ENCODE measurements around the gene KCNIP1. TPM values are rescaled to one million over a fixed set of nuclear protein-coding genes. Genes with fewer than 3 reads are reported as not detected.

KCNIP1 gene
- total RNA-seq, 2 donors from 2014 or later, result 0.52 to 0.99 TPM

DNA sequence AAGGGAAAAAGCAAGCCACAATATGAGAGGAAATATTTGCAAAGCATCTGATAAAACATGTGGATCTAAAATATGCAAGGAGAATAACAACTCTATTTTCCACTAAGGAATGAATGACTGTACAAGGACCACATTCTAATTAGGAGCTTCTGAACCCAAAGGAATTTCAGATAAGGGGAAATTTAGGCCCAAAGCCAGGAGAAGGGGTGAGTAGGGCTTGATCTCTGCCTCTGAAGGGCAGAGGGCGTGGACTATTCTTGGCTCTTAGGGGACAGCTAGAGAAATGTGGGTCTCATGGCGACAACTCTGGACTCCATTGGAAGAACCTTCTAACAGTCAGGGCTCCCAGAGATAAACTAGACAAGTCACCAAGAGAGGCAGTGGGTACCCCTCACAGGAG is 147.0 kb downstream of the KCNIP1 start:
- H3K4me1 ChIP-seq, result no peaks in the 10 kb centered on the region
- intact Hi-C loops (cut with DNase I), result no loop called here
- no peaks in the 10 kb centered on the region for H3K27me3 ChIP-seq
- no peaks in the 10 kb centered on the region for H3K9me3 ChIP-seq
- H3K4me3 ChIP-seq, result no peak overlapping the region
- DNase-seq (no peak), ATAC-seq (no peak)
- WGBS, 2 donors, result 60 to 75% methylated on average over 2 of the region's 2 CpGs
- no peak overlapping the region for H3K27ac ChIP-seq
- TF ChIP-seq, protein P1, sequence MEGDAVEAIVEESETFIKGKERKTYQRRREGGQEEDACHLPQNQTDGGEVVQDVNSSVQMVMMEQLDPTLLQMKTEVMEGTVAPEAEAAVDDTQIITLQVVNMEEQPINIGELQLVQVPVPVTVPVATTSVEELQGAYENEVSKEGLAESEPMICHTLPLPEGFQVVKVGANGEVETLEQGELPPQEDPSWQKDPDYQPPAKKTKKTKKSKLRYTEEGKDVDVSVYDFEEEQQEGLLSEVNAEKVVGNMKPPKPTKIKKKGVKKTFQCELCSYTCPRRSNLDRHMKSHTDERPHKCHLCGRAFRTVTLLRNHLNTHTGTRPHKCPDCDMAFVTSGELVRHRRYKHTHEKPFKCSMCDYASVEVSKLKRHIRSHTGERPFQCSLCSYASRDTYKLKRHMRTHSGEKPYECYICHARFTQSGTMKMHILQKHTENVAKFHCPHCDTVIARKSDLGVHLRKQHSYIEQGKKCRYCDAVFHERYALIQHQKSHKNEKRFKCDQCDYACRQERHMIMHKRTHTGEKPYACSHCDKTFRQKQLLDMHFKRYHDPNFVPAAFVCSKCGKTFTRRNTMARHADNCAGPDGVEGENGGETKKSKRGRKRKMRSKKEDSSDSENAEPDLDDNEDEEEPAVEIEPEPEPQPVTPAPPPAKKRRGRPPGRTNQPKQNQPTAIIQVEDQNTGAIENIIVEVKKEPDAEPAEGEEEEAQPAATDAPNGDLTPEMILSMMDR (IDR thresholded peaks at IDR 0.05), result no peak
- no peak for TF ChIP-seq POLR2A (IDR thresholded peaks at IDR 0.05)
- no peaks in the 10 kb centered on the region for H3K36me3 ChIP-seq (replicated peaks in 1 of 2; ENCODE audit: insufficient read depth in 1 of 2, low read depth in 2 of 2)

DNA sequence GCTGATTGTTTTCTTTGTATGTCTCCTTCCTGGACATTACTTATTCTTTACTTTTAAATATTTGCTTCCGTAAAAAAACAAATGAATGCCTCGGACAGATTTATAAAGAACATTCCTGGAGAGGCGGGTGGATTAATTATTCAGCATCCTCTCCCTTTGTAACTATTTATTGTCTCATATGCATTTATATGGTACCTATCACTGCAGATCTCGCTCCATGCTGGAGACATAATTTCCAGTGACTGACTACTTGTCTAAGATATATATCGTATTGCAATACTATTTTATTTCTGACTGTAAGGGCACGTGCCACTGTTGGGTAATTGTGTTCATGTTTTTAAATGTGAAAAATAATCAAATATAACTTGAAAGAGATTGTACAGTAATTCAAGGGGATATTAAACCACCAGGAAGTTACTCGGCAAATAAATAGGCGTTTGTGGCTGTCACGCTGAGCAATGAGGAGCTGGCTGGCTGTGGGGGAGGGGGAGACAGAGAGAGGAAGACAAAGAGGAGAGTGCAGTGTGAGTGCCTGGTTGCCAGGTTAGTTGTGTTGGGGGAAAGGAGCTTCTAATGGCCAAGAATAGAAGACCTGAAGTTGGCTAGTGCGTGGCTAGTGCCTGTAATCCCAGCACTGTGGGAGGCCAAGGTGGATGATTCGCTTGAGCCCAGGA is 147.9 kb downstream of the KCNIP1 start:
- 57 to 58% methylated on average over 11 of the region's 11 CpGs for WGBS, 2 donors
- DNase-seq (no peak), ATAC-seq (no peak)
- no peaks in the 10 kb centered on the region for H3K4me1 ChIP-seq
- H3K27me3 ChIP-seq, result no peaks in the 10 kb centered on the region
- intact Hi-C loops (cut with DNase I), result no loop called here
- no peaks in the 10 kb centered on the region for H3K9me3 ChIP-seq
- no peaks in the 10 kb centered on the region for H3K36me3 ChIP-seq (replicated peaks in 1 of 2; ENCODE audit: insufficient read depth in 1 of 2, low read depth in 2 of 2)
- H3K4me3 ChIP-seq, result no peak overlapping the region
- TF ChIP-seq, protein P1 (IDR thresholded peaks at IDR 0.05), result no peak
- TF ChIP-seq POLR2A (IDR thresholded peaks at IDR 0.05), result no peak
- no peak overlapping the region for H3K27ac ChIP-seq

DNA sequence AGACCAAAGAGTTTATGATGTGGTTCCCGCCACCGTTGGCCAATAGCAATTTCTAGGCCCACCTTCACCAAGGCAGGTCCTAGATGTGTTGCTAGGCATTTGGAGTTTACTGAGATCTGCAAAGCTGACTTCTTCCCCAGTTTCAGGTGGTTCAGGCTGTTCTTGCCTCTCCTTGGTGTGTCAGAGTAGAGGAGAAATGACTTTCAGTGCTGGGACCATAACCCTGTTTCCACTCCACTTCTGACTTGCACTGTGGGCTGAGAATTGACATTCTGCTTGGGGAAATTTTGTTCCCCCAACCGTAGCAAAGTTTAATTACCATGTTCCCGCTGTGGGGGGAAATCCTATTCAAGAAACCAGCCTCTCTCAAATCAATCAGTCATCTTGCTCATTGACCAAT is 151.7 kb downstream of the KCNIP1 start:
- Histone ChIP-seq H3K36me3 (replicated peaks in 1 of 2; ENCODE audit: insufficient read depth in 1 of 2, low read depth in 2 of 2) (no peaks in the 10 kb centered on the region), H3K27me3 (no peaks in the 10 kb centered on the region), H3K27ac (no peak overlapping the region), H3K9me3 (no peaks in the 10 kb centered on the region), H3K4me3 (no peak overlapping the region), H3K4me1 (no peaks in the 10 kb centered on the region)
- WGBS, 2 donors, result 81 to 86% methylated on average over 4 of the region's 4 CpGs
- DNase-seq (no peak), ATAC-seq (no peak)
- TF ChIP-seq POLR2A (IDR thresholded peaks at IDR 0.05), result no peak
- TF ChIP-seq, protein P1 (IDR thresholded peaks at IDR 0.05), result no peak
- intact Hi-C loops (cut with DNase I), result no loop called here

DNA sequence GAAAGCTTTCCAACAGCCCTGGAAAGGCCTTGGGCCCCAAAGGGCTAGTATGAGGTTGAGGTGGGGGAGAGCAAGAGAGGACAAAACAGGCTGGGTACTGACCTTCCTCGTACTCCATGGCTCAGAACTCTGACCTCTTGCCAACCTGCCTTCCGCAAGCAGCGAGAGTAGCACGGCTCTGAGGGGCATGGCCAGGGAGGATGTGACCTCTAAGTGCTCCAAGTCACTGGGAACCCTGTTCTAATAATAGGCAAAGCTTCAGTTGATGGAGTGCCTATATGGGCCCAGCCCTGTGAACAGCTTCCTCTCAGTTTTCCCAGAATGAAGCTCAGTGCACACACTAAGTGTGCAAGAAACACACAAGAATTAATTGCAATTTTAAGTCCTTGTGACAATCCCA is 152.1 kb downstream of the KCNIP1 start:
- DNase-seq (no peak), ATAC-seq (no peak)
- H3K9me3 ChIP-seq, result no peaks in the 10 kb centered on the region
- H3K27ac ChIP-seq, result no peak overlapping the region
- H3K27me3 ChIP-seq, result no peaks in the 10 kb centered on the region
- no peak overlapping the region for H3K4me3 ChIP-seq
- 76 to 83% methylated on average over 4 of the region's 4 CpGs for WGBS, 2 donors
- no peaks in the 10 kb centered on the region for H3K36me3 ChIP-seq (replicated peaks in 1 of 2; ENCODE audit: insufficient read depth in 1 of 2, low read depth in 2 of 2)
- no peak for TF ChIP-seq POLR2A (IDR thresholded peaks at IDR 0.05)
- intact Hi-C loops (cut with DNase I), result no loop called here
- H3K4me1 ChIP-seq, result no peaks in the 10 kb centered on the region

DNA sequence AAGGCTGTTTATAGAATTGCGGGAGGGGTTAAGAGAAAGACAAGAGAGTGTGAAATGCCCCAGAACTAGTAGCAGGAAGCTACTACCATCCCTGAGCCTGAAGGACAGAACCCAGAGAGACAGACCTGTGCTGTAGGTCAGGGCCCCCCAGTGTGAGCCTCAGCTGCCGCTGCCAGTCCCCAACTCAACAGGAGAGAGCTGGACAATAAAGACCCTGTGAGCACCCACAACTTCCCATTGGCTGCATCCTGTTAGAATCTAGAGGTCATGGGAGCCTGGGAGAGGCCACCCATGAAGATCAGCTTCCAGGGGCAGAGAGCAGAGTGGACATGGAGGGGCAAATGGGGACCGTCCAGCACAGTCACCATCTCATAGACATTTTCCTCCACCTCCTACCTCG is 152.5 kb downstream of the KCNIP1 start:
- TF ChIP-seq, protein P1 (IDR thresholded peaks at IDR 0.05), result no peak
- TF ChIP-seq POLR2A (IDR thresholded peaks at IDR 0.05), result no peak
- Histone ChIP-seq H3K27me3 (no peaks in the 10 kb centered on the region), H3K4me1 (no peaks in the 10 kb centered on the region), H3K4me3 (no peak overlapping the region), H3K36me3 (replicated peaks in 1 of 2; ENCODE audit: insufficient read depth in 1 of 2, low read depth in 2 of 2) (no peaks in the 10 kb centered on the region), H3K9me3 (no peaks in the 10 kb centered on the region), H3K27ac (no peak overlapping the region)
- ATAC-seq (no peak), DNase-seq (no peak)
- intact Hi-C loops (cut with DNase I), result no loop called here
- WGBS, 2 donors, result 79 to 81% methylated on average over 3 to 4 of the region's 4 CpGs

Data from body of pancreas (tissue), 4 donors.